HG02623 (cell line): Measurements from ENCODE around the gene RHBG.

Experiments
- ATAC-seq: cut with Tn5 transposase; IDR thresholded peaks from one replicate; pipeline ENCODE4 v1.9.1; 2021; ENCODE audit warnings: moderate library complexity; ENCODE audit not compliant: unreplicated experiment

The RHBG gene

DNA sequence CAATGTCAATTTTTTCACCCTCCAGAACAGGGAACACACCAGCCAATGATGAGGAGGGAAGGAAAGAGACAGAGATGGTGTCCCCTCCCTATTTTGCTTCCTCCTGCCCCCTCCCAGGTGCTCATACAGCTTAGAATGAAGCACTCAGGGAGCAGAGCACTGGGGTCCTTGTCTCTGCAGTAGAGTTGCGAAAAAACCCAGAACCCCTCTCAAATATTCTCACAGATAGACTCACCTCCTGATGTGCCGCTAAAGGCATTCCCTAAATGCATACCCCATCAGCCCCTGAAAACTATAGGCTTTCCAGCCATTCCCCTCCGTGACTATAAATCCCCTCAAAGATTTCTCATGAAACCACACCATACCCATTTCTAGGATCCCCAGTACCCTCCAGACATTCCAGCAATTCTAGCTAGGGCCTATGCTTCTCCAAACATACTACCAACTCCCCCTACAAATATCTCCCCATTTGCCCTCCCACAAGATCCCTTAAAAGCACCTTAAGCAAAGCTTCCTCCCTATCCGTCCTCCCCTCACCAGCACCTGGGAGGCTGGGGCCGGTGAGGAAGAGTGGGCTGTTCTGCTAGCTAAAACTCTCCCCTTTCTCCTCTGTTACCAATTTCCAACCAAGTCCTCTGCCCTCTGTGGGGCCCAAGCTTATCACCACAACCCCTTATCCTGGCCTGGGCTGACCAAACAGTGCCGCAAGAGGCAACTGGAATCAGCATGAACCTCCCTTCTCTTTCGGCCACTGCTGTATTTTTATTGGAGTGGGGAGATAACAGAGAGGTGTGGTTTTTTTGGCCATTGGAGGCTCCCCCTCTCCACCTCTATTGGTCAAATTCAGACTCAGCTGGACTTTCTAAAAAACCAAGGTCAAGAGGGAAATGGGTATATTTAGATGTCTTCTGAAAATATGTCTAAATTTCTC, 54.7 kb downstream of the RHBG start:
- ATAC-seq: no peak

DNA sequence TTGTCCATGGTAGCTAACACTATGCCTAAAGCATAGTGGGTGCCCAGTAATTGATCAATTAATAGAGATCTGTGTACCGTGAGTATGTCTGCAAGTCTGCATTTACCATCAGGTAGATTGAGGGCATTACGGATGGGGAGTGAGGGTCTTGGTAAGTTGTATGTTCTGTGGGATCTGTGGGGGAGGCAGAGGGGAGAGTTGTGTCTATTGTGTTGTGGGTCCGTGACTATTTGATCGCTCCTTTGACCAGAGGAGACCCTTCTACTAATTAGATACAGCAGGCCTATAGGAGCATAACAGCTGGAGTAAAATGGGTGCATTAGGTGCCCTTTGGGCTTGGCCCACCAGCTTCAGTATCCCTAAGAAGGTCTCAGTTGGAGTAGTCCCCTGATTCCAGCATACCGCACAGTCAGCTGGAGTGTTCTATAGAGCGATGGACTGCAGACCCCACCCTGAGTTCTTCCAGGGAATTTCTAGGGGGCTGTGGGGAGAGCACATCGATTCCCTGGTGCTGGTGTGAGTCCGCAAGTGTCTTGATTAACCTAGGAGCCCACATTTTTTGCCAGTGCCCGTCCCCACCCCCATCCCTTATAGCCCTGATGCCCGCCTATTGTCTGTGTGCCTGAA, 55.9 kb downstream of the RHBG start:
- no peak for ATAC-seq

DNA sequence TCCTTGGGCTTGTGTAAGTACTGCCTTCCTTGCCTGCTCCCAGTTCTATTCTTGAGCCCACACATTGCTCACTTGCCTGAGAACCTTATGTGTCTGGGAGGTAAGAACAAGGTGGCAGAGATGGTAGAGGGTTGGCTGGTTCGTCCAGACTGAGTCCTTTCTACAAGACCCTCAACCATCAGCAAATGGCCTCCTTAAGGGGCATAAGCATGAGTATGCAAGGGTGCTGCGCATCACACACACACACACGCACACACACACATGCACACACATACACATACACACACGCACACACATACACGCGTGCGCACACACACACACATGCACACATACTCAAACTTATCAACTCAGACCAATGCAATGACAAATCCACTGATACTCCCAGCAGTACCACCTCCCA, 56.9 kb downstream of the RHBG start:
- no peak for ATAC-seq

DNA sequence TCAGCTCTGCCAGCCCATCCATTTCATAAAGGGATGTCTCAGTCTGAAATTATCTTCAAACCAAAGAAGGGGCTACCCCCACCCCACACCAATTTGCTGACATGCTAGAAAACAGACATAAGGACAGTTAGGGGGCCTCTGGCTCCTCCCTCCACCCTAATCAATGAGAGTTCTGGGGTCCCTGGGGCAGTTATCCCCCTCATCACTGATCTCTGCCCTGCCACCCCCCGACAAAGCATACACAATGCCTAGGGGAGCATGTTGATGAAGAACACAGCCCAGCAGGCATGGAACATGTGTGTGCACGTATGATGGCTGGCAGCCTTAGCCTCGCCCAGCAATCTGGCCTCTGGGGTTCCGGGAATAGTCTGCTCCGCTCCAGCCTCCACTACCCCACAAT, 58.9 kb downstream of the RHBG start:
- no peak for ATAC-seq

DNA sequence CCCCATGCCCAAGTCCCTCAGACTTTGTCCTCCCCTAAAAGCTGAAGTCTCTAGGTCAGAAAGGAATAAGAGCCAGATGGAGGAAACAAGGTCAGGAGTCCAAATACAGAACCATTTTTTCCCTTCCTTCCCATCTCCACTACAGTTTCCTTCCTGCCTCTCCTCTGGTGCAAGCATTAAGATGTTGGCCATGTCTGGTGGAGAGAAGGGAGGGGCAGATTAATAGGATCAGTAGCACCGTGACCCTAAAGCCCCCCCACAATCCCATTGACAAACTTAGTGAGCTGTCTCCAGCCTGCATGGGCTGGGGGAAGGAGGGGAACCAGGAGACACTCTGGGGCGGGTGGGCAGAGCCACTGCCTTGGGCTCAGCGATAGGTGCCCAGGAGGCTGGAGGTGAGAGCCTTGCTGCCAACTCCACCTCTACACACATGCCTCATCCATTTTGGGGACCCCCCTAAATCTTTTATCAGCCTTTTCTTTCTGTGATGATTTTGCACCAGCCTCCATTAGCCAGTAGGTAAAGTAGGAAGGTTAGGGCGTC, 59.8 kb downstream of the RHBG start:
- no peak for ATAC-seq

DNA sequence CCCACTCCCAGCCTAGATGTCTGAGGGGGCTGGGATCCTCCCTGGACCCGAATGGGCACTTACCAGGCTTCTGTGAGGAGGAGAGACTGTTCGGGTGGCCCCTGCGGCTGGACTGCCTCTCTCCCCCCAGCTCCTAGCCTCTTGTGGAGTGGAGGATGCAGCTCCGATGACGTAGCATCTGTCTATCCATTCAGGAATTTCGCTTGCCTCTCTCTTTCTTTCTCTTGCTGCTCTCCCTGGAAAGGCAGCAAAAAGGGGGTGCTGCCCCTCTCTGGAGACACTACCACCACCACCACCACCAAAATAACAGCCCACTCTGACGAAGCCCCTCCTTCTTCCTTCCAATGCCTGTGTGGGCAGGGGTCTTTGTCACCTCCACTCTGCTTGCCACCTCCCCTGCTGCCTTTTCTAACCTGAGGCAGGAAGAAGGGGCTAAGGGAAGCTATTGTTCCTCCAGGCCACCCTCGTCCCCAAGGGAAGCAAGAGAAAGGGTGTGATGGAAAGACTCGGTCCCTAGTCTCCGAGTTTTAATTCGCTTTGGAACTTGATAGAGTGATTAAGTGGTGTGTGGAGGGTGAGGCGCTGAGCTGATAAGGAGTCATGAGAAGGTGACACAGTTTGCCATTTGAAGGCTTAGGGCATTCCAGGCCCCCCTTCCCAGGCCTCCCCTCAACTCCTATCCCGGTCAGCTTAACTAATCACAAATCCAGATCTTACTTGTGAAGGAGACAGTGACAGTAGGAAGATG, 60.5 kb downstream of the RHBG start:
- no peak for ATAC-seq

DNA sequence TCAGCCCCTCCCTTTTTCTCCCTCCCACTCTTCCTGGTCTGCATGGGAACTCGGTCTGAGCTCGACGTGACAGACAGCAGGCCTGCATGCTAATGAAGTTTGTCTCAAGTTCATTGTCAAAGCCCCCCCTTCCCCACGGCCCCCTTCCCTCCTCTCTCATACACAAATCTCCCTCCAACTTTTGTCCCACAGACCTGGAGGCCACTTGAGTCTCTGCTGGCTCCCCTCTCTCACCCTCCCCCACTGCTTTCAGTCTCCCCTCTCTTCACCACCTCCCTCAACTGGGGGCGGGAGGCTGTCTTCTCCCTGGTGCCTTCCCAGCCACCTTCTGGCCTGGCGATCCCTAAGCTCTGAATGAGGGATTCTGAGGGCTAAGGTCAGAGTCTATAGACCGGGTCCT, 61.3 kb downstream of the RHBG start:
- no peak for ATAC-seq

DNA sequence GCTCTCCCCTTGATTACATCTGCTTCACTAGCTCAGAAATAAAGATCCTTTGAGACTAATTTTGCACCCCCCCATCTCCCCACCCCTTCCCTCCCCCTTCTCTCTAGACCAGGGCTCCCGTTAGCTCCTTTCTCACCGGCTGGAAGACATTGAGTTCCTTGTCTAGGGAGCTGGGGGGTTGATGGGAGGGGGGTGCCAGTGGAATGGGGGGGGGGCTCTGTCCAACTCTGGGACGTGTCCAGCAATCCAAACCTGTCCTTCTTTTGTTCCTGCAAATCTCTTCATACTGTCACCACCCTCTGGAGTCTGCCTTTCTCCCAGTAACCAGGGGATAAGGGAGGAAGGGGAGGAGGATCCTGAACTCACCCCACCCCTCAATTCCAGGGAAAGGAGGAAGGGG, 61.9 kb downstream of the RHBG start:
- ATAC-seq: no peak

DNA sequence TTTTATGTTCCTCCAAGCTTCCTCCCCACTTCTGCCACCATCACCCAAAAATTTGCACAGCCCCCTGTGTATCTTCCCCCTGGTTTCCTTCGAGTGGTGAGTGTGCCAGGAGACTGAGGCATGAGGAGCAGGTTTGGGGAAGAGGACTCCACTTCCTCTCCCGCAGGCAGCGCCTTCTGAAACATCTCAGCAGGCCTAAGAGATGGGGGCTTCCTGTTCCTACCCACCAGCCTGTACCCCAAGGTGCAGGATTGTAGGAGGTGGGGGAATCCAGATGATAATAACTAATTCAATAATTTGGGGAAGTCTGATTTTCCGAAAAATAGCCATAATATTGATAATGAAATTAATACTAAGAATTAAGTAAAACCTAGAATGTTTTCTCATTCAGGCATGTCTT, 62.4 kb downstream of the RHBG start:
- no peak for ATAC-seq

DNA sequence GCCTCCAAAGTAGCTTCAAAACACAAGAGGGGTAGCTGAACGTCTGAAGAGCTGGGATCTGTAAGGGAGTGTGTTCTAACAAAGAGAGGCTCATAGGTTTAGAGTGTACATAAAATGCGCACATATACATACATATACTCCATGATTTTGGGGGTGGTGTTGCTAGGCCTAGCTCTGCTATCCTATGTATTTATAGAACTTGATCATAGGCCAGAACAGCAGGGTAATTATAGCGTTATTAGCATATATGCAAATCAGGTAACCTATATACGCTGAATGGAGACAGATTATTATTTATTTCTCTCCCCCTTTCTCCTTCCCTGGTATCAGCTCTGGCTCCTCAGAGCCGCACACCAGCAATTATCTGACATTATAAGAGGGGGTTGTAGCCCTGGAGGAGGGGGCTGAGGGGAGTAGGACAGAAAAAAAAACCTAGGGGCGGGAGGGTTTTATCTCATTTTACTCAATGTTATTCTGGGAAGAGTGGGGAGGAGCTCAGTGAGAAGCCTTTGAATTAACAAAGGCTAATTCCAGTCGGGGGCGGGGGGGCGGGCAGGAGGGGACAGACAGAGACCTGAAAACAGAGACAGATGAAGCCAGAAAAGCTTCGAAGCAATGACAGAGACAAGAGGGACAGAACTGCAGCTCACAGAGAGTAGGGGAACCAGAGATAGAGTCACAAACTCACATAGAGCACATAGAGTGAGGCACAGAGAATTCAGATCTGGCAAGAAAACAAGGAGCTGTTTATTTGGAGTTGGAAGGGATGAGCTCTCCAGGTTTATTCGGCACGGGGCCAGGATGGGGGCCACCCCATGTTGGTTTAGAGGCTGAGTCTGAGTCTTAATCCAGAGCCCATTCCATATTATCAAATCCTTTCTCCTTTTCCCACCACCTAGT, 63.0 kb downstream of the RHBG start:
- no peak for ATAC-seq

DNA sequence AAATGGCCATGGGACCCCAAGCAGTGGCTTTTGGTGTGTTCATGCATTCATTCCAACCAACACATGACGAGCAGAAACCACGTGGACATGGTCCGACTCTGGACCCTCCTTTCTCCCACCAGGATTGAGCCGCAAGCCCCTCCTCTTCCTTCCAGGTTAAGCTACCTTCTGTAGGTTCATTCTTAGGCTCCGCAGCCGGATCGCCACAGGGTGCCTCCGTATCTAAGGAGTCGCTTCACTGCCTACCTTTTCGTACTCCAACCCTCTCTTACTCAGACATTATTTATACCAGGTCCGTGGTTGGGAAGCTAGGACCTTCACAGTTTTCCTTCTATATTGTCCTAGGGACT, 63.6 kb downstream of the RHBG start:
- ATAC-seq: no peak

DNA sequence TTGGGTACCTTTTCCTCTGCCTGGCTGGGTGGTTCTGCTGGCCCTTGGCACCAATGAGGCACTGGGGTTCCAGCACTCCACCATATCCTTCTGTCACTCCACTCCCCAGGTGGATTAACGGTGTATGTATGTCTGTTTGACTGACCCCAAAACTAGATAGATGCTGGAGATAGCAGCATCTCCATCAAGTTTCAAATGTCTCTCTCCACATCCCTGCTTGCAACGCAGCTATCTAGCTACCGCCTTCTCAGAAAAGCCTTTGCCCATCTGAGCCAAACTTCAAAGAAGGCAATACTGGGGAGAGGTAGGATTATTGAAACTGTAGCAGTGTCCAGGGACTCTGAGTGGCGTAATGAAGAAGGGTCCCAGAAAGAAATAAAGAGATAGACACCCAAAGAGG, 64.0 kb downstream of the RHBG start:
- no peak for ATAC-seq

DNA sequence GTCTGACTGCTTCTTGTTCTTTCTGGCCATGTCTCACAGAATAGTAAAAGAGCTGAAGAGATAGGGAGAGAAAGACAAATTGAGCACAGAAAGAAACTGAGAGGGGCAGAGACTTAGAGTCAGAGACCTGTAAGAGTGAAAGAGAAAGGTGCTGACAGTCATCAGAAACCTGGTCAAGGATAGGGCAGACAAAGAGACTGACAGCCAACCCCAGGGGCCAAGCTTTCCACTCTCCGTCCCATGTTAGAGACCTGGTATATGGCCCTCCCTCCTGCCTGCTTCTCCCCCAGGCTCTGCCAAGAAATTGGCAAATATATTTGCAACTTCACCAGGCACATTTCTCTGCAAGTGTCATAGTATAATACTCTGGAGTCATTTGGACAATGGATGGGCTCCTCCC, 64.6 kb downstream of the RHBG start:
- ATAC-seq: no peak
